ENCODE data around the gene PPP4R4.

The PPP4R4 gene

DNA sequence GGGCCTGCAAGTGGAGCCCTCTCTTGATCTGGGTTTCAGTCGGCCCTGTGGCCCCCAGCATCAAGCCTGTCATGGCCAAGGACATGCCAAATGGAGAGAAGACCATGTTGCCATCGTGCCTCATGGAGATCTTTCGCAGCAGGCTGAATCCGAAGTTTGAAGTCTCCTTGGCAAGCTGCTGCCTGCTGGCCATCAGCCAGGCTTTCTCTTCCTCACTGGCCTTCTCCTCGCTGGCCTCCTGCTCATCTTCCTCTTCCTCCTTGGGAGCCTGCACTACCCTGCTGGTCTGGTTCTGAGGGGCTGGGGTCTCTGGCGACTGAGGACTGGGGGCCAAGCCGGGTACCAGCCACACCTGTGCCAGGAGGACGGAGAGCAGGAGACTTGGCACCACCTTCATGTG is 116.1 kb downstream of the PPP4R4 start:
- TF ChIP-seq, protein P1, sequence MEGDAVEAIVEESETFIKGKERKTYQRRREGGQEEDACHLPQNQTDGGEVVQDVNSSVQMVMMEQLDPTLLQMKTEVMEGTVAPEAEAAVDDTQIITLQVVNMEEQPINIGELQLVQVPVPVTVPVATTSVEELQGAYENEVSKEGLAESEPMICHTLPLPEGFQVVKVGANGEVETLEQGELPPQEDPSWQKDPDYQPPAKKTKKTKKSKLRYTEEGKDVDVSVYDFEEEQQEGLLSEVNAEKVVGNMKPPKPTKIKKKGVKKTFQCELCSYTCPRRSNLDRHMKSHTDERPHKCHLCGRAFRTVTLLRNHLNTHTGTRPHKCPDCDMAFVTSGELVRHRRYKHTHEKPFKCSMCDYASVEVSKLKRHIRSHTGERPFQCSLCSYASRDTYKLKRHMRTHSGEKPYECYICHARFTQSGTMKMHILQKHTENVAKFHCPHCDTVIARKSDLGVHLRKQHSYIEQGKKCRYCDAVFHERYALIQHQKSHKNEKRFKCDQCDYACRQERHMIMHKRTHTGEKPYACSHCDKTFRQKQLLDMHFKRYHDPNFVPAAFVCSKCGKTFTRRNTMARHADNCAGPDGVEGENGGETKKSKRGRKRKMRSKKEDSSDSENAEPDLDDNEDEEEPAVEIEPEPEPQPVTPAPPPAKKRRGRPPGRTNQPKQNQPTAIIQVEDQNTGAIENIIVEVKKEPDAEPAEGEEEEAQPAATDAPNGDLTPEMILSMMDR (IDR thresholded peaks at IDR 0.05; ENCODE audit: low read depth, low read length): no peak
- H3K4me3 ChIP-seq (ENCODE audit: low read depth, low read length): no peak overlapping the region
- peaks cover 3% of the 10 kb centered on the region for H3K9me3 ChIP-seq (ENCODE audit: severe bottlenecking)
- H3K36me3 ChIP-seq: no peaks in the 10 kb centered on the region
- no peaks in the 10 kb centered on the region for H3K27me3 ChIP-seq (ENCODE audit: insufficient read depth, low read depth, severe bottlenecking)
- DNase-seq: no peak
- H3K27ac ChIP-seq: no peak overlapping the region

- TF ChIP-seq, protein P1 (IDR thresholded peaks at IDR 0.05; ENCODE audit: low read depth, low read length): no peak
- Histone ChIP-seq H3K27ac (no peak overlapping the region), H3K9me3 (ENCODE audit: severe bottlenecking) (peaks cover 3% of the 10 kb centered on the region), H3K27me3 (ENCODE audit: insufficient read depth, low read depth, severe bottlenecking) (no peaks in the 10 kb centered on the region), H3K36me3 (no peaks in the 10 kb centered on the region), H3K4me3 (ENCODE audit: low read depth, low read length) (no peak overlapping the region)
- no peak for DNase-seq
Observed at GRCh38 chr14:94291159-94291905, 117.2 kb downstream of the PPP4R4 start.

DNA sequence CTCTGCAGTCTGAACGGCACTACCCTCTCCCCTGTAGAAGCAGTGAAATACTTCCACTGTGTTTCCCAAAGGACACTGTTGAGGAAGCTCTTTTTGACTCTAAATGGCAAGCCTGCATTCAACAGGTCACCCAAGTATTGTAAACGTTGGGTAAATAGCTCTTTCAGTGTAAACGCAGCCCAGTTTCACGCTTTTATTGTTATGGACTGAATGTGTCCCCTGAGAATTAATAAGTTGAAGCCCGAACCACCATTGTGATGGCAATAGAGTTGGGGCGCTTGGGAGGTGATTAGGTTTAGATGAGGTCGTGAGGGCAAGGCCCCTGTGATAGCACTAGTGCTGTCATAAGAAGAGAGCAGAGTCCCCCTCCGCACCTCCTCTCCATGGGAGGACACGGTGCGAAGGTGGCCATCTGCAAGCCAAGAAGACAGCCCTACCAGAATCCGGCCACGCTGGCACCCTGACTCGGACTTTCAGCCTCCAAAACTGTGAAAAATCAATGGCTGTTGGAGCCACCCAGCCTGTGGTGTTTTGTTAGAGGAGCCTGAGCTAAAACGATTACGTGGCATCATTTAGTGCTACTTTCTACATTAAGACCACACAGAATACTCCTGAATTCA is 117.9 kb downstream of the PPP4R4 start:
- no peaks in the 10 kb centered on the region for H3K27me3 ChIP-seq (ENCODE audit: insufficient read depth, low read depth, severe bottlenecking)
- TF ChIP-seq, protein P1 (IDR thresholded peaks at IDR 0.05; ENCODE audit: low read depth, low read length): no peak
- no peak overlapping the region for H3K27ac ChIP-seq
- H3K4me3 ChIP-seq (ENCODE audit: low read depth, low read length): no peak overlapping the region
- peaks cover 3% of the 10 kb centered on the region for H3K9me3 ChIP-seq (ENCODE audit: severe bottlenecking)
- no peaks in the 10 kb centered on the region for H3K36me3 ChIP-seq
- DNase-seq: no peak

DNA sequence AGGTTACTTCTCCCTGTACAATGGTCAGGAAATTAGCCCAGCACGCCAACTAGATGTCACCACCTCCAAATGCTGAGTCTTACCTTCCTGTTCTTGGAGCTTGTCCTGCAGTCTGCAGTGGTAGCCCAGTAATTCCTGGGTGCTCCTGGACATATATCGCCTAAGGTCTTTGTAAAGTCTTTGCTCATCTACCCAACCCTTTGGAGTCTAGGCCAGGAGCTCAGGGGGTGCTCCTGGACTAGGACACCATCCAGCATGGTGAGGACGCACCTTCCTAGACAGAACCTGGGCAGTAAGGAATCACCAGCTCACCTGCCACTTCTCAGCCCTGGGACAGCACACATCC is 118.4 kb downstream of the PPP4R4 start:
- TF ChIP-seq, protein P1 (IDR thresholded peaks at IDR 0.05; ENCODE audit: low read depth, low read length): no peak
- no peaks in the 10 kb centered on the region for H3K27me3 ChIP-seq (ENCODE audit: insufficient read depth, low read depth, severe bottlenecking)
- DNase-seq: no peak
- H3K9me3 ChIP-seq (ENCODE audit: severe bottlenecking): peaks cover 3% of the 10 kb centered on the region
- no peak overlapping the region for H3K4me3 ChIP-seq (ENCODE audit: low read depth, low read length)
- H3K27ac ChIP-seq: no peak overlapping the region
- no peaks in the 10 kb centered on the region for H3K36me3 ChIP-seq

- Histone ChIP-seq H3K27me3 (ENCODE audit: insufficient read depth, low read depth, severe bottlenecking) (no peaks in the 10 kb centered on the region), H3K4me3 (ENCODE audit: low read depth, low read length) (no peak within 1 kb of the TSS), H3K36me3 (no peaks in the 10 kb centered on the region), H3K27ac (no peak within 1 kb of the TSS), H3K9me3 (ENCODE audit: severe bottlenecking) (no peaks in the 10 kb centered on the region)
- no peak for DNase-seq
- TF ChIP-seq, protein P1 (IDR thresholded peaks at IDR 0.05; ENCODE audit: low read depth, low read length): no peak
Observed at GRCh38 chr14:94292872-94293577, 118.9 kb downstream of the PPP4R4 start, which contains the start of gene SERPINA10. Gene SERPINA10 (minus strand): TSS chr14:94293268. CDS start chr14:94290593, 2,675 bp downstream.
